Nephron progenitor cell (in vitro differentiated cells): ENCODE results near the gene HTT.

Experiments
- DNase-seq: peaks from one replicate; pipeline ENCODE4 v3.0.0; 2021
- H3K27ac Mint-ChIP-seq: 2 replicates; pipeline ENCODE4 v1.8.0; 2021; ENCODE audit warnings: mild to moderate bottlenecking, moderate library complexity, mixed read lengths
- H3K27me3 Mint-ChIP-seq: 2 replicates; pipeline ENCODE4 v1.8.0; 2021; ENCODE audit warnings: mild to moderate bottlenecking, low read depth, mixed read lengths; ENCODE audit not compliant: poor library complexity
- H3K36me3 Mint-ChIP-seq: 2 replicates; pipeline ENCODE4 v1.8.0; 2021; ENCODE audit warnings: low read depth, mixed read lengths
- H3K4me1 Mint-ChIP-seq: 2 replicates; pipeline ENCODE4 v1.8.0; 2021; ENCODE audit warnings: mixed read lengths
- H3K4me3 Mint-ChIP-seq: 2 replicates; pipeline ENCODE4 v1.8.0; 2021; ENCODE audit warnings: mild to moderate bottlenecking, moderate library complexity, mixed read lengths
- H3K9me3 Mint-ChIP-seq: 2 replicates; pipeline ENCODE4 v1.8.0; 2021; ENCODE audit warnings: mild to moderate bottlenecking, moderate library complexity, mixed read lengths
- CTCF ChIP-seq: fragments of 200-600 bp; sonication (generic); IDR thresholded peaks from 2 replicates; pipeline ENCODE4 v1.5.0; 2021; ENCODE audit warnings: antibody characterized with exemption

The HTT gene

GRCh38 chr4:3118312-3118711, 43.8 kb downstream of the HTT start:
- H3K27me3 Mint-ChIP-seq: no peaks in the 10 kb centered on the region
- no peak for TF ChIP-seq CTCF
- peaks cover 11% of the 10 kb centered on the region for H3K4me1 Mint-ChIP-seq
- H3K4me3 Mint-ChIP-seq: no peak overlapping the region
- peaks cover 89% of the 10 kb centered on the region for H3K36me3 Mint-ChIP-seq
- DNase-seq: no peak
- H3K9me3 Mint-ChIP-seq: no peaks in the 10 kb centered on the region
- peak overlapping the region; percentile 49 for H3K27ac Mint-ChIP-seq

GRCh38 chr4:3119464-3119863, 45.0 kb downstream of the HTT start:
- Mint-ChIP-seq H3K27ac (no peak overlapping the region), H3K36me3 (peaks cover 85% of the 10 kb centered on the region)

DNA sequence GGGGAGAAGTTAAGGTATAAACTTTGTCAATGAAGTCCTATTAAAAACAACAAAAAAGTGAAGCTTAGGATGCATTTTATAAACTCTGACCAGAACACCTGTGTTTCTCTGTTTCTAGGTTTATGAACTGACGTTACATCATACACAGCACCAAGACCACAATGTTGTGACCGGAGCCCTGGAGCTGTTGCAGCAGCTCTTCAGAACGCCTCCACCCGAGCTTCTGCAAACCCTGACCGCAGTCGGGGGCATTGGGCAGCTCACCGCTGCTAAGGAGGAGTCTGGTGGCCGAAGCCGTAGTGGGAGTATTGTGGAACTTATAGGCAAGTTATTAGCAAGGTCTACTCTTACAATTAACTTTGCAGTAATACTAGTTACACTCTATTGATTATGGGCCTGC, 46.6 kb downstream of the HTT start:
- peaks cover 19% of the 10 kb centered on the region for H3K4me1 Mint-ChIP-seq
- no peaks in the 10 kb centered on the region for H3K9me3 Mint-ChIP-seq
- H3K27ac Mint-ChIP-seq: no peak overlapping the region
- no peaks in the 10 kb centered on the region for H3K27me3 Mint-ChIP-seq
- DNase-seq: no peak
- H3K4me3 Mint-ChIP-seq: no peak overlapping the region
- H3K36me3 Mint-ChIP-seq: peaks cover 74% of the 10 kb centered on the region
- TF ChIP-seq CTCF: no peak

More at GRCh38 chr4:3119464-3119863, 45.0 kb downstream of the HTT start:
- no peak for TF ChIP-seq CTCF
- Mint-ChIP-seq H3K27me3 (no peaks in the 10 kb centered on the region), H3K4me1 (peaks cover 19% of the 10 kb centered on the region), H3K4me3 (no peak overlapping the region), H3K9me3 (no peaks in the 10 kb centered on the region)
- no peak for DNase-seq

DNA sequence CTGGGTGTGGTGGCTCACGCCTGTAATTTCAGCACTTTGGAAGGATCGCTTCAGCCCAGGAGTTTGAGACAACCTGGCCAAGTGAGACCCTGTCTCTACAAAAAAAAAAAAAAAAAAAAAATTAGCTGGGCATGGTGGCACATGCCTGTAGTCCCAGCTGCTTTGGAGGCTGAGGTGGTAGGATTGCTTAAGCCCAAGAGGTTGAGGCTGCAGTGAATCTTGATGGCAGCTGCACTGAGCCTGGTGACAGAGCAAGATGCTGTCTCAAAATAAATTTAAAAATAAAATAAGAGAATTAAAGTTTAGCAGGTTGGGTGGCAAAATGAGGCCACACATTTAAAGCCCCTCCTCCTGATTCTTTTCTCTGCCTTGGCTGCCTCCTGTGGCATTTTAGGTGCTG, 47.1 kb downstream of the HTT start:
- no peaks in the 10 kb centered on the region for H3K9me3 Mint-ChIP-seq
- no peak overlapping the region for H3K4me3 Mint-ChIP-seq
- TF ChIP-seq CTCF: no peak
- no peak overlapping the region for H3K27ac Mint-ChIP-seq
- H3K36me3 Mint-ChIP-seq: peaks cover 72% of the 10 kb centered on the region
- H3K4me1 Mint-ChIP-seq: peaks cover 19% of the 10 kb centered on the region
- H3K27me3 Mint-ChIP-seq: no peaks in the 10 kb centered on the region
- no peak for DNase-seq

GRCh38 chr4:3122081-3122563, 47.6 kb downstream of the HTT start:
- no peak overlapping the region for H3K4me3 Mint-ChIP-seq
- peak overlapping the region; percentile 95 for H3K27ac Mint-ChIP-seq
- H3K27me3 Mint-ChIP-seq: no peaks in the 10 kb centered on the region
- H3K36me3 Mint-ChIP-seq: peaks cover 73% of the 10 kb centered on the region
- H3K4me1 Mint-ChIP-seq: peaks cover 19% of the 10 kb centered on the region
- TF ChIP-seq CTCF: no peak
- no peaks in the 10 kb centered on the region for H3K9me3 Mint-ChIP-seq
- DNase-seq: no peak

DNA sequence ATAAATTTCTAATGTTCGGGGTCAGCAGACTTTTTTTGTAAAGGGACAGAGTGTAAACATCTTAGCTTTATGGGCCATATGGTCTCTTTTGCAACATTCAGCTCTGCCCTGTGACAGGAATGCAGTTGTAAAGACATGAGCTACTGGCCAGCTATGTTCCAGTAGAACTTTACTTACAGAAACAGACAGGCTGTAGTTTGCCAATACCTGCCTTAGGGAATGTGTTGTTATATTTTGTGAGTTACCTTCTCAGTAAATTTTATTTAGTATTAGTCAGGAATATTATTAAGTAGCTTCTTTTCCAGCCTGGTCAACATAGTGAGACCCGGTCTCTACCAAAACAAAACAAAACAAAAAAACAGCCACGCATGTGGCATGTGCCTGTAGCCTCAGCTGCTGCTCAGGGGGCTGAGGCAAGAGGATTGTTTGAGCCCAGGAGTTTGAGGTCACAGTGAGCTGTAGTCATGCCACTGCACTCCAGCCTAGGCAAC, 48.7 kb downstream of the HTT start:
- H3K36me3 Mint-ChIP-seq: peaks cover 69% of the 10 kb centered on the region

More for the DNA sequence above, 48.7 kb downstream of the HTT start:
- TF ChIP-seq CTCF: no peak
- Mint-ChIP-seq H3K9me3 (no peaks in the 10 kb centered on the region), H3K4me1 (peaks cover 19% of the 10 kb centered on the region), H3K27me3 (no peaks in the 10 kb centered on the region), H3K4me3 (no peak overlapping the region), H3K27ac (peak overlapping the region; percentile 94)
- DNase-seq: no peak
